Testis (tissue), 3 donors: ENCODE data around the gene LGALS7. TPM values are rescaled to one million over a fixed set of nuclear protein-coding genes. Genes with fewer than 3 reads are reported as not detected.
A peak's percentile ranks its signal among the peaks of the same experiment; 100 is the strongest.
"Not testable (repeated sequence)": the region's sequence is repeated elsewhere in the genome, so short reads cannot be mapped to it uniquely, and the experiment has no call there.

Experiments used
- DNase-seq: peaks from one replicate; pipeline ENCODE4 v3.0.0-alpha.2; 2019
- H3K27ac ChIP-seq, 2 donors: fragments of 200-600 bp; sonication (generic); one replicate each; pipeline ENCODE4 v1.5.1; 2019
- H3K27me3 ChIP-seq: fragments of 200-600 bp; sonication (generic); one replicate; pipeline ENCODE4 v1.5.1; 2019
- H3K36me3 ChIP-seq: fragments of 200-600 bp; sonication (generic); one replicate; pipeline ENCODE4 v1.5.1; 2017; ENCODE audit warnings: low read depth; ENCODE audit errors: missing control alignments
- H3K4me1 ChIP-seq: fragments of 200-600 bp; sonication (generic); one replicate; pipeline ENCODE4 v1.5.1; 2019
- H3K4me3 ChIP-seq, 2 donors: fragments of 200-600 bp; sonication (generic); one replicate each; pipeline ENCODE4 v1.5.1; 2017 to 2019
- H3K9me3 ChIP-seq: fragments of 200-600 bp; sonication (generic); one replicate; pipeline ENCODE4 v1.5.1; 2017
- POLR2A ChIP-seq: fragments of 450-650 bp; IDR thresholded peaks from one replicate; pipeline ENCODE4 v1.6.1; 2017; ENCODE audit warnings: antibody characterized with exemption, mild to moderate bottlenecking, moderate library complexity
- WGBS, 2 donors: methylation state at CpG; one replicate each; pipeline ENCODE4 v1.1.5; 2018; 5-methylcytosine and 5-hydroxymethylcytosine counted together
- intact Hi-C: fragments of 100-400 bp; cut with DNase I; formaldehyde crosslinking; loops from one replicate; pipeline ENCODE4 v1.15.1; 2023; ENCODE audit warnings: low total_unique reads
- polyA plus RNA-seq: library from polyadenylated mRNA; stranded (reverse); fragments of 350-450 nt; fragmentation: Illumina TruSeq; extraction: RNeasy Lipid Tissue Mini Kit (QIAGEN cat#74804); gene quantifications from one replicate; pipeline ENCODE4 v1.2.3, GENCODE V29; 2014; ENCODE audit warnings: low read depth, low replicate concordance; ENCODE audit not compliant: insufficient read depth
- total RNA-seq, 2 donors: library from RNA; depleted of rRNA; stranded (reverse); fragments of >200 nt; gene quantifications; one replicate each; pipeline ENCODE4 v1.2.3, GENCODE V29; 2016
- TF ChIP-seq, protein P1 (sequence below), 3 experiments: fragments of 450-650 bp in 2 of 3; fragments of 200-600 bp in 1 of 3; sonication (generic) in 1 of 3; IDR thresholded peaks; one replicate each; pipeline ENCODE4 v1.5.1; 2016 to 2019; ENCODE audit warnings: antibody characterized with exemption in 3 of 3, mild to moderate bottlenecking in 2 of 3, moderate library complexity in 1 of 3

Gene LGALS7
- total and polyA plus RNA-seq, 3 donors from 2014 or later, result 4.4 TPM; not detected in 2

GRCh38 chr19:38759590-38760003 lies 13.7 kb downstream of the LGALS7 start:
- Histone ChIP-seq H3K27me3 (no peaks in the 10 kb centered on the region), H3K4me3 (no peak overlapping the region), H3K27ac (no peak overlapping the region), H3K4me1 (peaks cover 4% of the 10 kb centered on the region), H3K9me3 (no peaks in the 10 kb centered on the region), H3K36me3 (no peaks in the 10 kb centered on the region)
- peak; percentile 80 for DNase-seq
- whole genome bisulfite sequencing, 2 donors, result 31 to 43% methylated on average over 10 of the region's 10 CpGs
- TF ChIP-seq, protein P1, sequence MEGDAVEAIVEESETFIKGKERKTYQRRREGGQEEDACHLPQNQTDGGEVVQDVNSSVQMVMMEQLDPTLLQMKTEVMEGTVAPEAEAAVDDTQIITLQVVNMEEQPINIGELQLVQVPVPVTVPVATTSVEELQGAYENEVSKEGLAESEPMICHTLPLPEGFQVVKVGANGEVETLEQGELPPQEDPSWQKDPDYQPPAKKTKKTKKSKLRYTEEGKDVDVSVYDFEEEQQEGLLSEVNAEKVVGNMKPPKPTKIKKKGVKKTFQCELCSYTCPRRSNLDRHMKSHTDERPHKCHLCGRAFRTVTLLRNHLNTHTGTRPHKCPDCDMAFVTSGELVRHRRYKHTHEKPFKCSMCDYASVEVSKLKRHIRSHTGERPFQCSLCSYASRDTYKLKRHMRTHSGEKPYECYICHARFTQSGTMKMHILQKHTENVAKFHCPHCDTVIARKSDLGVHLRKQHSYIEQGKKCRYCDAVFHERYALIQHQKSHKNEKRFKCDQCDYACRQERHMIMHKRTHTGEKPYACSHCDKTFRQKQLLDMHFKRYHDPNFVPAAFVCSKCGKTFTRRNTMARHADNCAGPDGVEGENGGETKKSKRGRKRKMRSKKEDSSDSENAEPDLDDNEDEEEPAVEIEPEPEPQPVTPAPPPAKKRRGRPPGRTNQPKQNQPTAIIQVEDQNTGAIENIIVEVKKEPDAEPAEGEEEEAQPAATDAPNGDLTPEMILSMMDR (IDR thresholded peaks at IDR 0.05), result no peak
- no peak for TF ChIP-seq POLR2A
- intact Hi-C loops, result no loop called here

- H3K4me1 ChIP-seq, H3K27me3 ChIP-seq, H3K9me3 ChIP-seq, DNase-seq, H3K4me3 ChIP-seq, H3K27ac ChIP-seq, H3K36me3 ChIP-seq, intact Hi-C loops: not testable (repeated sequence)
- 83 to 90% methylated on average over 1 to 2 of the region's 2 CpGs for WGBS, 2 donors
Observed at GRCh38 chr19:38754196-38754595, 19.1 kb downstream of the LGALS7 start.

DNA sequence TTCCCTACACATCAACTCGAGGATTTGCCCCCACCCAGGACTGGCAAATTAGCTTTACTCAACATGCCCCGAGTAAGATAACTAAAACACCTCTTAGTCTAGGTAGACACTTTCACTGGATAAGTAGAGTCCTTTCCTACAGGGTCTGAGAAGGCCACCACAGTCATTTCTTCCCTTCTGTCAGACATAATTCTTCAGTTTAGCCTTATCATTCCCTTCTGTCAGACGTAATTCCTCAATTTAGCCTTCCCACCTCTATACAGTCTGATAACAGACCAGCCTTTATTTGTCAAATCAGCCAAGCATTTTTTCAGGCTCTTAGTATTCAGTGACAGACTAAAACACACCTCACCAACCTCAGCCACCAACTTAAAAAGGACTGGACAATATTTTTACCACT lies 19.5 kb downstream of the LGALS7 start:
- H3K4me1 ChIP-seq, H3K9me3 ChIP-seq, DNase-seq, H3K4me3 ChIP-seq, H3K27ac ChIP-seq, intact Hi-C loops, H3K27me3 ChIP-seq, H3K36me3 ChIP-seq: not testable (repeated sequence)
- 74 to 81% methylated on average over 3 of the region's 3 CpGs for WGBS, 2 donors

DNA sequence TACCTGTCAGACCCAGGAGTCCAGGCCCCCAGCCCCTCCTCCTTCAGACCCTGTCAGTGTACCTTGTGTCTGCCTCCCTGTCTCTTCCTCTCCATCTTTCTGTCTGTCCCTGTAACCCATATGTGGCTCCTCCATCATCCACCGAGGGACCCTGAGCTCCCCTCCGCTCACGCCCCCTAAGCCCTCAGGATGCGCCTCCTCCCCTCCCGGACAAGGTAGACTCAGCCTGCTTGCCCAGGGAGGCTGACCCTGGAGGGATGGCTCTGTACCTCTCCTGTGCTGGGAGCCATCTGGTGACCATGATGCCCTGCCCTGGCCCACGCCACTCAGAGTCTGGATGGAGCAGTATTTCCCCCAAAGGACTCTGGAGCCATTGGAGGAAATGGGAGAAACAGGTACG lies 28.0 kb downstream of the LGALS7 start:
- TF ChIP-seq POLR2A, result no peak
- TF ChIP-seq, protein P1 (IDR thresholded peaks at IDR 0.05), result no peak
- Histone ChIP-seq H3K27me3 (no peaks in the 10 kb centered on the region), H3K9me3 (no peaks in the 10 kb centered on the region), H3K4me1 (no peaks in the 10 kb centered on the region), H3K36me3 (no peaks in the 10 kb centered on the region), H3K27ac (no peak overlapping the region), H3K4me3 (no peak overlapping the region)
- no peak for DNase-seq
- WGBS, 2 donors, result 91 to 95% methylated on average over 6 to 7 of the region's 7 CpGs
- intact Hi-C loops, result no loop called here

DNA sequence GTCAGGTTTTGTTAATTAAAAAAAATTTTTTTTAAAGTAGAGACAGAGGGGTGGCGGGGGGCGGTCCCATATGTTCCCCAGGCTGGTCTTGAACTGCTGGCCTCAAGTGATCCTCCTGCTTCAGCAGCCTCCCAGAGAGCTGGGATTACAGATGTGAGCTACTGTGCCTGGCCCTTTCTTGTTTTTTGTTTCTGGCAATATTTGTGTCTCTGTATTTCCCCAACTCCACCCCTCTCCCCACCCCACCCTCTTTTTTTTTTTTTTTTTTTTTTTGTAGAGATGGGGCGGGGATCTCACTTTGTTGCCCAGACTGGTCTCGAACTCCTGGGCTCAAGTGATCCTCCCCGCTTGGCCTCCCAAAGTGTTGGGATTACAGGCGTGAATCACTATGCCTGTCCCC lies 28.4 kb downstream of the LGALS7 start:
- Histone ChIP-seq H3K27ac (no peak overlapping the region), H3K27me3 (no peaks in the 10 kb centered on the region), H3K9me3 (no peaks in the 10 kb centered on the region), H3K4me1 (no peaks in the 10 kb centered on the region), H3K4me3 (no peak overlapping the region), H3K36me3 (no peaks in the 10 kb centered on the region)
- intact Hi-C loops, result no loop called here
- no peak for DNase-seq
- TF ChIP-seq, protein P1 (IDR thresholded peaks at IDR 0.05), result no peak
- no peak for TF ChIP-seq POLR2A
- WGBS, 2 donors, result 87 to 89% methylated on average over 6 of the region's 6 CpGs

- 83 to 85% methylated on average over 7 to 10 of the region's 10 CpGs for WGBS, 2 donors
Observed at GRCh38 chr19:38744298-38744681, 29.0 kb downstream of the LGALS7 start, which contains the start of gene CAPN12. Gene CAPN12, minus strand, starts transcription at chr19:38744474. Its CDS starts 309 bp downstream, at chr19:38744165.

More at GRCh38 chr19:38744298-38744681, 29.0 kb downstream of the LGALS7 start, which contains the start of gene CAPN12:
- no peaks in the 10 kb centered on the region for H3K27me3 ChIP-seq
- no peak for TF ChIP-seq POLR2A
- no peak within 1 kb of the TSS for H3K4me3 ChIP-seq
- DNase-seq, result no peak
- no peak within 1 kb of the TSS for H3K27ac ChIP-seq
- intact Hi-C loops, result no loop called here
- no peaks in the 10 kb centered on the region for H3K36me3 ChIP-seq
- no peaks in the 10 kb centered on the region for H3K9me3 ChIP-seq
- H3K4me1 ChIP-seq, result no peaks in the 10 kb centered on the region
